GM12878 (cell line): ENCODE results near the gene CMYA5. TPM values are rescaled to one million over a fixed set of nuclear protein-coding genes. Genes with fewer than 3 reads are reported as not detected.

Source experiments
- ATAC-seq: fragments of 200-7000 bp; cut with Tn5 transposase; 3 replicates; pipeline ENCODE4 v1.9.1; 2020; ENCODE audit warnings: mild to moderate bottlenecking, moderate library complexity
- BruUV-seq: library from RNA; stranded (reverse); fragments of 400-500 nt; replicated peaks from 2 replicates; lab custom pipeline; 2021; lab: Mats Ljungman, UMichigan
- CTCF ChIA-PET: fragments of 300-600 bp; sonication (Branson Sonifier 250); formaldehyde crosslinking; extraction: SDS; loops from one replicate; lab custom pipeline; 2021; ENCODE audit warnings: inconsistent platforms; lab: Yijun Ruan, JAX
- POLR2A ChIA-PET: fragments of 350-600 bp; formaldehyde crosslinking; extraction: SDS; loops from one replicate; lab custom pipeline; 2021; ENCODE audit warnings: inconsistent platforms; lab: Charles Lee
- RAD21 ChIA-PET: fragments of 300-600 bp; sonication (Branson Sonifier 250); formaldehyde crosslinking; loops from one replicate; lab custom pipeline; 2023; ENCODE audit warnings: antibody characterized with exemption; ENCODE audit not compliant: unreplicated experiment; lab: Charles Lee
- SMC1A ChIA-PET: fragments of 300-600 bp; sonication (Branson Sonifier 250); formaldehyde crosslinking; loops from one replicate; lab custom pipeline; 2023; ENCODE audit not compliant: unreplicated experiment, uncharacterized antibody; lab: Charles Lee
- DNase-seq: peaks from one replicate; pipeline ENCODE4 v3.0.0-alpha.2; 2011; ENCODE audit warnings: low read depth, low spot score
- FAIRE-seq: peaks from 3 replicates; lab custom pipeline; 2011; peaks lifted over from hg19 to GRCh38; lab: Jason Lieb, UNC
- H2AFZ ChIP-seq: 2 replicates; pipeline ENCODE4 v1.6.0; 2011; ENCODE audit warnings: low read depth, low read length, control low read depth; ENCODE audit not compliant: control insufficient read depth
- H3K27ac ChIP-seq: 2 replicates; pipeline ENCODE4 v1.5.1; 2011; ENCODE audit warnings: control low read depth; ENCODE audit not compliant: control insufficient read depth, insufficient read depth
- H3K27me3 ChIP-seq, 2 experiments: replicated peaks in 1 of 2; 2 replicates each; pipeline versions ENCODE4 v1.6.0 to v1.6.1; 2011; ENCODE audit warnings: low read length in 1 of 2; ENCODE audit not compliant: control insufficient read depth in 2 of 2, insufficient read depth in 2 of 2
- H3K36me3 ChIP-seq, 2 experiments: 2 replicates each; pipeline ENCODE4 v1.5.1; 2011; ENCODE audit warnings: low read length in 1 of 2; ENCODE audit not compliant: control insufficient read depth in 2 of 2, insufficient read depth in 2 of 2
- H3K4me1 ChIP-seq: 2 replicates; pipeline ENCODE4 v1.6.1; 2011; ENCODE audit warnings: mild to moderate bottlenecking, low read length, moderate library complexity, mixed read lengths; ENCODE audit not compliant: control insufficient read depth, insufficient read depth
- H3K4me2 ChIP-seq: 2 replicates; pipeline ENCODE4 v1.6.0; 2011; ENCODE audit warnings: control low read depth; ENCODE audit not compliant: control insufficient read depth, insufficient read depth
- H3K4me3 ChIP-seq: fragments of 200-600 bp; sonication (generic); 2 replicates; pipeline ENCODE4 v1.5.1; 2016
- H3K79me2 ChIP-seq: 2 replicates; pipeline ENCODE4 v1.6.0; 2011; ENCODE audit warnings: low read length; ENCODE audit not compliant: control insufficient read depth, insufficient read depth
- H3K9ac ChIP-seq: 2 replicates; pipeline ENCODE4 v1.8.0; 2011; ENCODE audit warnings: low read length, control low read depth, mixed read lengths; ENCODE audit not compliant: control insufficient read depth, insufficient read depth
- H3K9me3 ChIP-seq: replicated peaks from 3 replicates; pipeline ENCODE4 v1.5.1; 2011; ENCODE audit warnings: mild to moderate bottlenecking, low read length; ENCODE audit not compliant: control insufficient read depth, insufficient read depth
- H4K20me1 ChIP-seq: 2 replicates; pipeline ENCODE4 v1.6.0; 2011; ENCODE audit not compliant: control insufficient read depth, insufficient read depth
- BCL11A ChIP-seq: IDR thresholded peaks from 2 replicates; pipeline ENCODE4 v1.6.1; 2011; ENCODE audit warnings: low read depth, low read length
- BMI1 ChIP-seq: fragments of 450-650 bp; IDR thresholded peaks from 2 replicates; pipeline ENCODE4 v1.6.1; 2016; ENCODE audit warnings: mild to moderate bottlenecking, moderate library complexity, borderline replicate concordance
- CBFB ChIP-seq: IDR thresholded peaks from 2 replicates; pipeline ENCODE4 v1.6.1; 2016; ENCODE audit warnings: antibody characterized with exemption, low read depth
- PAX5 ChIP-seq: IDR thresholded peaks from 2 replicates; pipeline ENCODE4 v1.6.1; 2011; ENCODE audit warnings: low read depth, low read length, borderline replicate concordance
- ZZZ3 ChIP-seq: IDR thresholded peaks from 2 replicates; pipeline ENCODE4 v1.6.1; 2011; ENCODE audit warnings: low read depth; ENCODE audit not compliant: control insufficient read depth, insufficient read length
- WGBS: methylation state at CpG from one replicate; pipeline ENCODE4 v1.1.6; 2016; ENCODE audit warnings: low lambda C conversion rate; ENCODE audit not compliant: insufficient replicate concordance, insufficient coverage; ENCODE audit errors: missing lambda C conversion rate; 5-methylcytosine and 5-hydroxymethylcytosine counted together
- in situ Hi-C: fragments of 300-500 bp; cut with MboI; formaldehyde crosslinking; loops from 9 replicates; pipeline ENCODE4 v1.14.3; 2018; ENCODE audit warnings: mixed read lengths
- intact Hi-C: fragments of 100-400 bp; cut with micrococcal nuclease; formaldehyde crosslinking; loops from one replicate; pipeline ENCODE4 v1.14.2; 2022; ENCODE audit not compliant: unreplicated experiment
- polyA plus RNA-seq, 11 experiments: library from polyadenylated mRNA; depleted of rRNA in 4 of 11; unstranded in 6 of 11; stranded (reverse) in 5 of 11; fragments of >200 nt; fragmentation: Nextera tagmentation in 4 of 11; fragmentation: Illumina TruSeq in 1 of 11; extraction: Ambion mirVana in 4 of 11; extraction: Trizol in 1 of 11; gene quantifications; 1 replicate in 1 of 11; 2 replicates in 10 of 11; pipeline versions ENCODE4 v1.2.1 to v1.2.3, GENCODE V29; 2011 to 2016; ENCODE audit warnings: inconsistent platforms in 2 of 11, missing spikeins in 2 of 11, low read depth in 1 of 11
- total RNA-seq, 4 experiments: library from RNA; depleted of rRNA in 3 of 4; stranded (reverse); fragments of >200 nt in 3 of 4; fragmentation: Illumina TruSeq in 1 of 4; extraction: Trizol in 1 of 4; gene quantifications; 2 replicates each; pipeline versions ENCODE4 v1.2.1 to v1.2.3, GENCODE V29; 2013 to 2021
- TF ChIP-seq, protein P1 (sequence below): IDR thresholded peaks from 2 replicates; pipeline ENCODE4 v1.6.1; 2012; ENCODE audit warnings: low read depth, low read length, improper control_type of control experiment
- TF ChIP-seq, protein P2 (sequence below): IDR thresholded peaks from 2 replicates; pipeline ENCODE4 v1.6.1; 2012; ENCODE audit warnings: low read length, inconsistent platforms

The CMYA5 gene
- total and polyA plus RNA-seq, 10 of the 15 experiments (the other 5 are each of a cell fraction or from before 2014, with no cell fraction given) = 0.01 to 0.34 (median 0.16) TPM; not detected in 1

DNA sequence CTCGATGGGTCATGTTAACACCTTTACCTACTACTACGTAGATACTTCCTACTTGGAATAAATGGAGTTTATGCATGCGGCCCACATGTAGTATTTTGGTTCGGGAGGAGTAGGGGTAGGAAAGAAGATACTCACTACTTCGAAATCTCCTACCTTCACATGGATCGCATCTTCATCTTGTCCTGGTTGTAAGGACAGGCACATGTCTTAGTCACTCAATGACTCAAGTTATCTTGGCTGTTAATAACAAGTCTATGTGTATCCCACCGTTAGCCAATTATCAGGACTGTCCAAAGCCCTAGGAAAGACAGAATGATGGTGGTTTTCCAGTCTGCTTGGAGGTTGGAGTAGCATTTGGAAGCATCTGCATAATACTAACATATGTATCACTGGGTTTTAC lies 24.1 kb downstream of the CMYA5 start:
- FAIRE-seq (no peak), ATAC-seq (no peak), DNase-seq (no peak)
- H3K27ac ChIP-seq = no peak overlapping the region
- H3K9me3 ChIP-seq = no peaks in the 10 kb centered on the region
- H4K20me1 ChIP-seq = no peaks in the 10 kb centered on the region
- H3K79me2 ChIP-seq = no peaks in the 10 kb centered on the region
- TF ChIP-seq, protein P1, sequence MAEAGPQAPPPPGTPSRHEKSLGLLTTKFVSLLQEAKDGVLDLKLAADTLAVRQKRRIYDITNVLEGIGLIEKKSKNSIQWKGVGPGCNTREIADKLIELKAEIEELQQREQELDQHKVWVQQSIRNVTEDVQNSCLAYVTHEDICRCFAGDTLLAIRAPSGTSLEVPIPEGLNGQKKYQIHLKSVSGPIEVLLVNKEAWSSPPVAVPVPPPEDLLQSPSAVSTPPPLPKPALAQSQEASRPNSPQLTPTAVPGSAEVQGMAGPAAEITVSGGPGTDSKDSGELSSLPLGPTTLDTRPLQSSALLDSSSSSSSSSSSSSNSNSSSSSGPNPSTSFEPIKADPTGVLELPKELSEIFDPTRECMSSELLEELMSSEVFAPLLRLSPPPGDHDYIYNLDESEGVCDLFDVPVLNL = no peak
- TF ChIP-seq BMI1 (no peak), CBFB (no peak), BCL11A (no peak), PAX5 (no peak), ZZZ3 (no peak)
- TF ChIP-seq, protein P2, sequence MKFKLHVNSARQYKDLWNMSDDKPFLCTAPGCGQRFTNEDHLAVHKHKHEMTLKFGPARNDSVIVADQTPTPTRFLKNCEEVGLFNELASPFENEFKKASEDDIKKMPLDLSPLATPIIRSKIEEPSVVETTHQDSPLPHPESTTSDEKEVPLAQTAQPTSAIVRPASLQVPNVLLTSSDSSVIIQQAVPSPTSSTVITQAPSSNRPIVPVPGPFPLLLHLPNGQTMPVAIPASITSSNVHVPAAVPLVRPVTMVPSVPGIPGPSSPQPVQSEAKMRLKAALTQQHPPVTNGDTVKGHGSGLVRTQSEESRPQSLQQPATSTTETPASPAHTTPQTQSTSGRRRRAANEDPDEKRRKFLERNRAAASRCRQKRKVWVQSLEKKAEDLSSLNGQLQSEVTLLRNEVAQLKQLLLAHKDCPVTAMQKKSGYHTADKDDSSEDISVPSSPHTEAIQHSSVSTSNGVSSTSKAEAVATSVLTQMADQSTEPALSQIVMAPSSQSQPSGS = no peak
- in situ Hi-C loops = no loop called here
- no peaks in the 10 kb centered on the region for H3K36me3 ChIP-seq
- H2AFZ ChIP-seq = no peak overlapping the region
- SMC1A ChIA-PET = no interaction called here
- BruUV-seq = no TSS peak
- no peaks in the 10 kb centered on the region for H3K27me3 ChIP-seq
- POLR2A ChIA-PET = no interaction called here
- H3K9ac ChIP-seq = no peak overlapping the region
- no peak overlapping the region for H3K4me2 ChIP-seq
- CTCF ChIA-PET = no interaction called here
- no peaks in the 10 kb centered on the region for H3K4me1 ChIP-seq
- no peak overlapping the region for H3K4me3 ChIP-seq
- 66% methylated on average over 7 of the region's 7 CpGs for whole genome bisulfite sequencing
- intact Hi-C loops = no loop called here
- RAD21 ChIA-PET = no interaction called here
